Iris pigment epithelial cell (primary cell): ENCODE measurements around the gene GFY.
"Not testable (repeated sequence)": the region's sequence is repeated elsewhere in the genome, so short reads cannot be mapped to it uniquely, and the experiment has no call there.

Experiments
- DNase-seq: peaks from one replicate; pipeline ENCODE4 v3.0.0-alpha.2; 2011; ENCODE audit warnings: low read depth

Gene GFY

GRCh38 chr19:49444100-49444700 is 19.0 kb downstream of the GFY start:
- not testable (repeated sequence) for DNase-seq

- DNase-seq: no peak
These were observed 20.8 kb downstream of the GFY start for GRCh38 chr19:49445997-49446396.

DNA sequence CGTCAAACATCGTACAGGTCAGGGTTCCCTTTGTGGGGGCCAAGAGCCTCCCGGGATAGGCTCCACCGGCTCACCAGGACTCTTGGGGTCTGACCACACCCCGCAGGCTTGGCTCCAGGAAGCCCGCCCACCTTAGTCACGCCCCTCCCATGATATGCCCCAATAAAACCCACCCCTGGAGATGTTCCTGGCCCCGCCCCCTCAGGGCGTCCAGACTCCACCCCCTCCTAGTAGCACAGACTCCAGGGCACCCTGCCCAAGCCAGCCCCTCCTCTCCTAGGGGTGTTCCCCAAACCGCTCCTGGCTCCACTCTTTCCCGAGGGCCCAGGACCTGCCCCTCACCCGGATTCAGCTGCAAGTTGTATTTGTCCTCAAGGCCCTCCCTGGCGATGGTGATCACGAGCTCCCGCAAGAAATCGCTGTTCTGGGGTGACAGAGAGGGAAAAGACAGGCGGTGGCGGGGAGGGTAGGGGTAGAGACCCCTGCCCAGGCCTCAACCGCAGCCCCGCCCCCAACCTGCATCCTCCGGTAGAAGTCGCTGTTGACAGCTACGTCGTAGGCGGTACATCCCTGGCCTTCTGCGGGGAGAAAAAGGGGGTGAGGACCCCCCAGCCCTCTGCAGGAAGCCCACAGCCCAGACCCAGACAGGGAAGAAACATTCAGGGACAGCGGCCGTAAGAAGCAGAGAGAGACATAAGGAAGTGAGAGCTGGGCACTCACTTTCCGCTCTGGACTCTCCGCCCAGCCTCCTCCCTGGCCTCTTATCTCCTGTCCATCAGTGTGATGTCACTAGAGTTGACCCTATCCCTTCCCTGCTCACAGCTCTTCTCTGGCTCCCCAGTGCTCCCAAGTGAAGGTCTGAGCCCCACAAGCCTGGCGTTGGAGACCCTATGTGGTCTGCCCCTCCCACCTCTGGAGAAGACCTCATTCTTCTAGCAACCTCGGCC is 22.6 kb downstream of the GFY start:
- no peak for DNase-seq

DNA sequence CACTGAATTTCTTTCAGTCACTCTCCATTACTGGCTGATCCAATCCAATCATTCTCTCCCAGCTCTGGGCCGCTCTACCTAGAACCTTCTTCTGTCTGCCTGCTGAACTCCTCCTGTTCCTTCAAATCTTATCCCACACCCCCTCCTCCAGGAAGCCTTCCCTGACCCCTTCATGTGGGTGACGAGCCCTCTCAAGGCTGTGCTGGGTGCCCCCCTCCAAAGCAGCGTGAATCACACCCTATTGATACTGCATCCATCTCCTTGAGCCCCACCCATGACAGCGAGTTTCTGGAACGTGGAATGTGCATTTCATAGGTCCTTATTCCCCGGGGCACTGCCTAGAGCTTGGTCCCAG is 23.2 kb downstream of the GFY start:
- DNase-seq: no peak

- no peak for DNase-seq
These were observed 25.2 kb downstream of the GFY start for GRCh38 chr19:49450405-49450804.

GRCh38 chr19:49451430-49452181 is 26.4 kb downstream of the GFY start, which contains the start of gene PIH1D1:
PIH1D1 (minus strand) TSS chr19:49451814; CDS start chr19:49451574, 240 bp downstream.
- peak; percentile 99 for DNase-seq

DNA sequence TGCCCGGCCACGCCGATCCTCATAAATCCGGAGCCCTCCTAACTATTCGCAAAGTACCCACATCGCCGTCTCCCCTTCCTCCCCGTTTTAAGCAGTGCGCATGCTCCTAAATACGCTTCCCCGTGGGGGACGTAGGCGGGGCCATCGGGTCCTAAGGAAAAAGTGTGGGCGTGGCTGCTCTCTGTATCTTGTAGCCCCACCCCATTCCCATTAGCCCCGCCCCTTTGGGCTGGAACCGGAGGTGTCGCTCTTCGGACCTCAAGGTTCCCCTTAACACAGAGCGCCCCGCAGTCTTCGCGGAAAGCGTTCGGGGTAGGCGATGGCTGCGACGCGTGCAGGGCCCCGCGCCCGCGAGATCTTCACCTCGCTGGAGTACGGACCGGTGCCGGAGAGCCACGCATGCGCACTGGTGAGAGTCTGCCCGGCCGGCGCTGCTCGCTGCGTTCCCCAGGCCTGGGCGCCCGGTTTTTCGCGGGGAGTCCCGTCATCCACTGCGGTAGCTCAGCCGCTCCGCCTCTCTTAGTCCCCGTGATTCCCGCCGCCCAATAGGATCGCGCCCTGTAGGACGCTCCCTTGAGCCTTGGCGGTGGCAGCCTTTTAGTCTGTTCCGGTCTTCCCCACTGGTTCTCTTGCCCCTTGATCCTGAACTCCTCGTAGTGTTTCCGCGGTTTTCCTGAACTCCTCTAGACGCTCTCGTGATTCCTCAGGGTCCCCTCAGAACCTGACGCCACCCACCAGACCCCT is 28.0 kb downstream of the GFY start, which contains the start of gene ALDH16A1:
Gene ALDH16A1, plus strand, starts transcription at position 213 of the 744 bp plus-strand sequence. Its CDS starts 107 bp downstream, at position 320.
- DNase-seq: peak; percentile 98

DNA sequence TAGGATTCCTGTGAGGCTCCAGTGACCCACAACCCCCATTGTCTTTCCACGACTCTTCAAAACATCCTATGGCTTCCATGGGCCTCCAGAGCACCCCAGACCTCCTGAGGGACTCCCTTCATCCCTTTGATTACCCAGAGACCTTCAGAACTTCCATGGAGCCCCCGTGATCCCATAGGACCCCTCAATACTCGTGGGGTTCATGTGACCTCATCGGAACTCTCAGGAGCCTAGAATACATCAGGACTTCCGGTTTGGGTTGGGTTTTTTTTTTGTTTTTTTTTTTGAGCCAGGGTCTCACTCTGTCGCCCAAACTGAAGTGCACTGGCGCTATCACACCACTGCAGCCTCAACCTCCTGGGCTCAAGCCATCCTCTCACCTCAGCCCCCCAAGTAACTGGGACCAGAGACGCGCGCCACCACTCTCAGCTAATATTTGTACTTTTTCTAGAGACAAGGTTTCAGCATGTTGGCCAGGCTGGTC is 28.6 kb downstream of the GFY start:
- DNase-seq: no peak

GRCh38 chr19:49455773-49456172 is 30.6 kb downstream of the GFY start:
- DNase-seq: no peak

- no peak for DNase-seq
These were observed 31.1 kb downstream of the GFY start for GRCh38 chr19:49456326-49456725.

- no peak for DNase-seq
These were observed 33.3 kb downstream of the GFY start for GRCh38 chr19:49458567-49458903.

DNA sequence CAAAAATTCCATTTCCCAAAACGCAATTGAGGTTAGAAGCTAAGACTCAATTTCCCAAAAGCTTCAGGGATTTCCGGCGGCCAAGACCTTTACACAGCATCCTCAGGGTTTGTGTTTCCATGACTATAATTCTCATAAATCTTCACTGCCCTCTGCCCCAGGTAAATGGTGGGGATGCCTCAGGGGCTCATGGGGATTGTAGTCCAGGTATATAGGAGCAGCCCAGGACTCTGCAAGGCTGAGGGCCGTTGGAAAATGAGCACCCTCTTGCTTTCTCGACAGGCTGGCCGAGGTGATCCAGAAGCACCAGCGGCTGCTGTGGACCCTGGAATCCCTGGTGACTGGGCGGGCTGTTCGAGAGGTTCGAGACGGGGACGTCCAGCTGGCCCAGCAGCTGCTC is 34.2 kb downstream of the GFY start:
- DNase-seq: no peak

- DNase-seq: not testable (repeated sequence)
These were observed 35.9 kb downstream of the GFY start for GRCh38 chr19:49461130-49461529.

- DNase-seq: no peak
These were observed 36.5 kb downstream of the GFY start for GRCh38 chr19:49461656-49462055.

DNA sequence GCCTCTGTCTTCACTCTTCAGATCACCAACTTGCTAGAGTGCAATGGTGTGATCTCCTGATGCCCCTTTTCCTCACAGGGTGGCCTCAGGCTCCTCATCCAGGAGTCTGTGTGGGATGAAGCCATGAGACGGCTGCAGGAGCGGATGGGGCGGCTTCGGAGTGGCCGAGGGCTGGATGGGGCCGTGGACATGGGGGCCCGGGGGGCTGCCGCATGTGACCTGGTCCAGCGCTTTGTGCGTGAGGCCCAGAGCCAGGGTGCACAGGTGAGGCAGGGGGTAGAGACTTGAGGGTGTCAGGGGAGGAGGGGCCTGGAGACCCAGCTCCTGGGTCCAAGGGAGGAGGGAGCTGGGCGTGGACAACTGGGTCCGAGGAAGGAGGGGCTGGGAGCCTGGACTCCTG is 37.3 kb downstream of the GFY start:
- no peak for DNase-seq

- DNase-seq: no peak
These were observed 39.0 kb downstream of the GFY start for GRCh38 chr19:49463960-49464740.

GRCh38 chr19:49465371-49465770 is 40.2 kb downstream of the GFY start:
- no peak for DNase-seq

GRCh38 chr19:49468199-49468598 is 43.0 kb downstream of the GFY start:
- no peak for DNase-seq

DNA sequence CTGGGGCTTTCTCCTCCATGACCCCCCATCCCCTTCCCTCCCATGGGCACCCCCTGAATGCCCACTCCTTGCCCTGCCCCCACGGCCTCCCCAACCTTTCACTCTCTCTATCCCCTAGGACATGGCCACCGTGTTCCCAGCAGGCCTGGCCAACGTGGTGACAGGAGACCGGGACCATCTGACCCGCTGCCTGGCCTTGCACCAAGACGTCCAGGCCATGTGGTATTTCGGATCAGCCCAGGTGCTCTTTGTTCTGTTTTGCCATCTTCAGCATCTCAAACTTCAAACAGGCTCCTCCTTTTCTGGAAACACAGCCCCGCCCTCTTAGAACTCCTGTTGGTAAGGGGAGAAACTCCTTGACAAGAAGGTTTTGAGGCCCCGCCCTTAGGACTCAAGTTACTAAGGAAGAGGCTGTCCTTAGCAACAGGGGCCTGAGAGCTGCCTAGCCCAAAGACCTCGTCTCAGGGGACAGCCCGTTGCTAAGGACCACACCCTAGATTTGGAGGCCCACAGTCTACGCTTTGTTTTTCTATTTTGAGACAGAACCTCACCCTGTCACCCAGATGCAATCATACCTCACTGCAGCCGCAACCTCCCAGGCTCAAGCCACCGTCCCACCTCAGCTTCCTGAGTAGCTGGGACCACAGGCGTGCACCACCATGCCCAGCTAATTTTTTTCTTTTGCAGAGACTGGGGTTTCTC is 43.7 kb downstream of the GFY start:
- no peak for DNase-seq
